Activated CD4-positive, alpha-beta T cell treated with anti-CD3 and anti-CD28 coated beads, Interleukin-2, Interleukin-6, amounts not matched to agents 100 ng/mL and 50 ng/mL, durations not matched to agents 16 hours and 8 hours (primary cell): ENCODE results near the gene RDH8.
"Not testable (repeated sequence)": the region's sequence is repeated elsewhere in the genome, so short reads cannot be mapped to it uniquely, and the experiment has no call there.

Source experiments
- DNase-seq: peaks from one replicate; pipeline ENCODE4 v3.0.0-alpha.2; 2020

The RDH8 gene

GRCh38 chr19:10006335-10006708, 7.0 kb upstream of the RDH8 start:
- peak; percentile 14 for DNase-seq

GRCh38 chr19:10006752-10007323, 6.4 kb upstream of the RDH8 start:
- DNase-seq = no peak

DNA sequence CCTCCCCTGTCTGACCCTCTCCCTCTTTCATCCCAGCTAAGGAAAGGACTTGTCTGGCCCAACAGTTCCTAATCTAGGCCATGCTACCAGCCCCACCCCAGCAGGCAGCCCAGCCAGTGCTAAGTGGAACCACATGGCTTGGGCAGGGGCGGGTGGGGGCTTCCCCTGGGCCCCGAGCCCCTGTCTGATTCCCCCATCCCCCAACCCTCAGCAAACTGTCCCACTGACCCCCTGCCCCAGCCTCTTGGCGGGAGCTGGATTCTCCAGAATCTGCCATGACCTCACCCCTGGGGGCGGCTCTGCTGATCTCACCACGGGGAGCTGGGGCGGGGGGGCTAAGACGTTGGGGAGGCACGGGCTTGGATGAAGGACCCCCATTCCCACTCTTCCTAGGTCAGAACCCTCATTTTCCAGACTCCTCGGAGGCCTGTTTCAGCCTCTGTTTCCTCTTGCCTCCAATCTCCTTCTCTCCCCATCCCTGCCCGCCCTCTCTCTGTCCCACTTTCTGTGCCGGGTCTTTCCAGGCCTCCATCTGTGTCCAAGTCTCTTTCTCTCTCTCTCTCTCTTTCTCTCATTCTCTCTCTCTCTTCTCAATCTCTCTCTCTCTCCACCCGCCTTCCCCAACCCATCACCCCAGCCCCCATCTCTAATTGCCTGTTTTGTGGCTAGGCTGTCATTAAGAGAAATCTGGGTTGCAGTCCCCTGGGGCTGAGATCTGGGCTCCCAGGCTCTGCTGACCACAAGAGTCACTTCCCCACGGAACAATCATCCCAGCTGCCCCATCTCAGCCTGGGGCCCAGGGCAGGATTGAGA, 5.7 kb upstream of the RDH8 start:
- DNase-seq = no peak

DNA sequence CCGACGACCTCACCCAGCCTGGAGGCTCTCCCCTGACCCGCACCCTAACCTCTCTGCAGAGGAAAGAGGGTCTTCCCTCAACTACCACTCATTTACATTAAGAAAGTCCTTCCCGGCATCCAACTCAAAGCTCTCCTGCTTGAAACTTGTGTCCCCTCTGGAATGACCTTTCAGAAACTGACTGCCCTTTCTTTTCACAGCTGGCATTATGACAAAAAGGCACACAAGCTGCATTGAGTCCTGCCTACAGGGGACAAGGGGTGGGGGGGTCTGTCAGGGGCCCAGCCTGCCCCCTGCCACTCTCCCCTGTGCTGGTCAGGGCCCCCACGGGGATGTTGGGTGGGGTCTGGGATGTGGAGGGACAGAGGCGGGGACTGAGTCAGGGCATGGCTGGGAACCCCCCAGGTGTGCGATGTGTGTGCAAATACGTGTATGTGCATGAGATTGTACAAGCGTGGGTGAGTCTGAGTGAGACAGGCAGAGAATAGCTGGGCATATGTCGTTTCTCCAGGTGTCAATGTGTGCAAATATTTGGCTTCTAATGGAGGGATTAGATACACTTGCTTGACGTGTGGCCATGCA, 5.0 kb upstream of the RDH8 start:
- no peak for DNase-seq

GRCh38 chr19:10009714-10010224, 3.5 kb upstream of the RDH8 start:
- no peak for DNase-seq

GRCh38 chr19:10010247-10010691, 3.0 kb upstream of the RDH8 start, which contains the start of gene COL5A3:
COL5A3 (minus strand) TSS chr19:10010504; CDS start chr19:10010385, 119 bp downstream.
- no peak for DNase-seq

DNA sequence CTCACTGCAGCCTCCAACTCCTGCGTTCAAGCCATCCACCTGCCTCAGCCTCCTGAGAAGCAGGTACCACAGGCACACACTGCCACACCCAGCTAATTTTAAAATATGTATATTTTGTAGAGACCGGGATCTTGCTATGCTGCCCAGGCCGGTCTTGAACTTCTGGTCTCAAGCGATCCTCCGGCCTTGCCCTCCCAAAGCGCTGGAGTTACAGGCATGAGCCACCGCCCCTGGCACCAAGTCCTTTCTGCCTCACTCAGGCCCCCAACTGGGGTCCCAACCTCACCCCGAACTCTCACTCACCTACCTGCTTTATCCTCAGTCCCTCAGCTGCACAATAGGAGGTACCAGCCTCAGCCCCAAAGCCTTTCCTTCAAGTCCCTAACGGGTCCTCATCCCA, 2.3 kb upstream of the RDH8 start:
- no peak for DNase-seq

GRCh38 chr19:10011974-10012373, 1.3 kb upstream of the RDH8 start:
- no peak for DNase-seq

DNA sequence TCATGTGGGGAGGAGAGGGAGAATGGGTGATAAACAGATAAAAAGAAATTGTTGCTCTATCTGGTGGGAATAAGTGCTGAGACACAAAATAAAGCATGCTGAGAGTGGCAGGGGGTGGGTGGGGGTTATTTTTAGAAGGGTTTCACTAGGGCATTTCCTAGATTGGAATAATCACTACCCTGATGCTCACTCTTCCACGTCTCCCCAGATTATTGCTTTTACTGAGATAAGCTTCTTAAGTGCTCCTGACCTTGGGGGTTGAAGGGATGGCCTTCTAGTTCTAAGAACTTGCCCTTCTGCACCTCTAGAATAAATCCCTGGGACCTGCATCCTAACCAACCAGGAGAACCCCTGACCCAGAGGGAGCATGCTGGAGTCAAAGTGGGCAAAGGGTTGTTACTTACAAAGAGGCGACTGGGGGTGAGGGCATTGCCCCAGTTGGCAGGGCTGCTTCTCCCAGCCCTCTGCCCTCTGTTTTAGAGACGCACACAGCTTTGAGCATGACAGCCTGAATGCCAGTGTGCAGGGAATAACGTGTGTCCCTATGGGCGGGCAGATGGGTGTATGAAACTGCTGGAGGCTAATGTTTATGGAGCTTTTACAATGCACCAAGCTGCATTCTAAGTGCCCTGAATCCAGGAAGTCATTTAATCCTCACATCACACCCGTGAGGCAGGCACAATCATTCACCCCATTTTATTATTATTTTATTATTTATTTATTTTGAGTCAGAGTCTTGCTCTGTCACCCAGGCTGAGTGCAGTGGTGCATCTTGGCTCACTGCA, 743 bp downstream of the RDH8 start:
- DNase-seq = no peak

DNA sequence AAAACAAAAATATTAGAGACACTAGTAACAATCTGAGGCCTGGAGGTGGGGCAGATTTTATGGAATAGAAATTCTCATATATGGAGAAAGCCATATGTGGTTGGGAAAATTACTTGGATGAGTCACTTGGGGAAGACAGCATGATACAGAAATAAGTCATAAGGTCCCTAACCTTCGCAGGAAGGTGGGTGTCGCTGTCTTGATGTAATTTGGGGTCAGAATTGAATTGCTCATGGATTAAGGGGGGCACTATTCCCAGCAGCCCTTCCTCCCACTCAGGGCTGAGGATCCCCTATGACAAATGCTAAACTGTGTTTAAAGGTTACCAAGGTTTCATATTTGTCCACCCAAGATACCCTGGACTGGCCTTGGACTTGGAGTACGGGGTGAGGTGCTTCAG, 5.0 kb downstream of the RDH8 start:
- no peak for DNase-seq

GRCh38 chr19:10018786-10019185, 5.5 kb downstream of the RDH8 start:
- no peak for DNase-seq

DNA sequence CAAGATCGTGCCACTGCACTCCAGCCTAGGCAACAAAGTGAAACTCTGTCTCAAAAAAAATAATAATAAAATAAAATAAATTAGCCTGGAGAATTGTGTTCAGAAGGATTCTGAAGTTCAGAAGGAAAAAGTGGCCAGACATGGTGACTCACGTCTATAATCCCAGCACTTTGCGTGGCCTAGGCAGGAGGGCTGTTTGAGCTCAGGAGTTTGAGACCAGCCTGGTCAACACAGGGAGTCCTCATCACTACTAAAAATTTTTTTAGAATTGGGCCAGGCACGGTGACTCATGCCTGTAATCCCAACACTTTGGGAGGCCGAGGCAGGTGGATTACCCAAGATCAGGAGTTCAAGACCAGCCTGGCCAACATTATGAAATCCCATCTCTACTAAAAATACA, 6.0 kb downstream of the RDH8 start:
- no peak for DNase-seq

DNA sequence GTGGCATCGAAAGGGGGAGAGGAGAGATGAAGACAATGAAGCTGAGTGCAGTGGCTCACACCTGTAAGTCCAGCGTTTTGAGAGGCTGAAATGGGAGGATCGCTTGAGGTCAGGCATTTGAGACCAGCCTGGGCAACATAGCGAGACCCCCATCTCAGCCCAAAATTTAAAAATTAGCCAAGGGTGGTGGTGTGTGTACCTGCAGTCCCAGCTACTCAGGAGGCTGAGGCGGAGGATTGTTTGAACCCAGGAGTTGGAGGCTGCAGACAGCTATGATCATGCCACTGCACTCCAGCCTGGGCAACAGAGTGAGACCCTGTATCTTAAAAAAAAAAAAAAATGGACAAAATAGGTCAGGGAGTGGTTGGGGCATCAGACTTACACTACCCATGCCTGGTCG, 7.6 kb downstream of the RDH8 start:
- no peak for DNase-seq

GRCh38 chr19:10021446-10021845, 8.2 kb downstream of the RDH8 start:
- no peak for DNase-seq

DNA sequence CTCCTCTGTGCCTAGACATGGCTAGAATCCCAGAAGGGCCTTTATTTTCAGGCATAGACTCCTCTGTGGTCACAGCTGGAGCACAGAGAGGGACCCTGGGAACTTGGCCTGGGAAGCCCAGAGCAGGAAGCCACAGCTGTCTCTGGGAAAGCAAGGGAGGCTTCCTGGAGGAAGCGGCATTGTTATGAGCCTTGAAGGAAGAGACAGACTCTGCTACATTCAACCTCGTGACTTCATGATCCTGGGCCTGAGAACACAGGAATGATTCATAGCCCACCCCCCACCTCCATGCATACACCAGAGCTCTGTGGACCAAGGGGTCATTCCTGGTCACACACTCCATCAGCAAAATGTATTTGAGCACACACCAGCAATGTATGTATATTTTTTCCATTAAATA, 8.6 kb downstream of the RDH8 start:
- no peak for DNase-seq

GRCh38 chr19:10023096-10023495, 9.8 kb downstream of the RDH8 start:
- DNase-seq = not testable (repeated sequence)

DNA sequence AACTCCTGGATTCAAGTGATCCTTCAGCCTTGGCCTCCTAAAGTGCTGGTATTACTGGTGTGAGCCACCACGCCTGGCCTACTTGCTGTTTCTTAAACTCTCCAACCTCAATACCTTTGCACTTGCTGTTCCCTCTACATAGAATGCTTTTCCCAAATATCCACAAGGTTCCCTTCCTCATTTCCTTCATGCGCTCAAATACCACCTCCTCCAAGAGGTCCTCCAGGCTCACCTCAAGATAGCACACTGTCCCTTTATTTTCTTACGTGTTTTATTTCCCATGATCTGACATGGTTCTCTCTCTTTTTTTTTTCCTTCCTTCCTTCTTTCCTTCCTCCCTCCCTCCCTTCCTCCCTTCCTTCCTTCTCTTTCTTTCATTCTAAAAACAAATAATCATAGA, 13.5 kb downstream of the RDH8 start:
- no peak for DNase-seq

DNA sequence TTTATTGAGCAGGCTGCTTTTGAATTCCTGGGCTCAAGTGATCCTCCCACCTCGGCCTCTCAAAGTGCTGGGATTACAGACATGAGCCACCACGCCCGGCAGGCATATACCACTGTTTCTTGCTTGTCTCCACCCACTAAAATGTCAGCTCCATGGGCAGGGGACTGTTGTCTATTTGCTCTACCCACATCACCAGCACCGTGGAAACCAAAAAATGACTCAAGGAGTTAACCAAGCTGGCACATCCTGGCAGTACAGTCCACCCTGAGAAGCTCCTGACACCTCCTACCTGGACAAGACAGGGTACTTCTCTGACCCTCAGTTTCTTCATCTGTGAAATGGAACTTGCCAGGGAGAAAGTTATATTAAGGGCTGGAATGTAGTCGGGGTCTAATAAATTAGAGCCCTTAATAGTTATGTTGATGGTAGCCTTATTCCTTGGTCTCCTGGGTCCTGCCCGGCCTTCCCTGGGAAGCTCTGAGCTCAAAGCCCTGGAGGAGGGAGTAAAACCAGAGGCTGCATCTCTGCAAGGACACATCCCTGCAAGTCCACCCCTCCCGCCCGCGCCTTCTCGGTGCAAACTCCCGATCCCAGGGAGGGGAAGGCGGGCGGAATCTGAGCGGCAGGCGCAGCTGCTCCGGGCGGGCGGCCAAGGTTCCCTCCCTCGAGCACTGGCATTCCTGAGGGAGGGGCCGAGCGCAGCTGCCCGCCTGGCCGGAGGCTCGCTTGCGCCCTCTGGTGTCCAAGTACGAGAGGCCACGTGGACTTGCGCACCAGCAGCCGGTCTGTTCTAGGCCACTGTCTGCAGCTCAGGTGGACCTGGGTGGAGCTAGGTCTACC, 14.1 kb downstream of the RDH8 start:
- peak; percentile 85 for DNase-seq

DNA sequence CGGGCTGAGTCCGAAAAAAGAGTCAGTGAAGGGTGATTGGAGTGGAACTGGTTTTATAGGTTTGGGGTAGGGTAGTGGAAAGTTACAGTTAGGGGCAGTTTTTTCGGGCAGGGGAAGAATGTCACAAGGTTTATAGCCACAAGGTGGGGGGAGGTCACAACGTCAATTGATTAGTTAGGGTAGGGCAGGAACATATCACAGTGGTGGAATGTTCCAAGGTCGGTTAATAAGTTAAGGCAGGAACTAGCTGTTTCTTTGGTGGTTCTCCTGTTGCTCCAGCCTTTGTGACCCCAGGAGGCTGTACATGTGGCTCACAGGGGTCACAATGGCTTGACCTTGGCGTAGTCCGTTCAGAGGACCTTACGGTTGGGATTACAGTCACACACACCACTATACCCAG, 20.3 kb downstream of the RDH8 start:
- no peak for DNase-seq

DNA sequence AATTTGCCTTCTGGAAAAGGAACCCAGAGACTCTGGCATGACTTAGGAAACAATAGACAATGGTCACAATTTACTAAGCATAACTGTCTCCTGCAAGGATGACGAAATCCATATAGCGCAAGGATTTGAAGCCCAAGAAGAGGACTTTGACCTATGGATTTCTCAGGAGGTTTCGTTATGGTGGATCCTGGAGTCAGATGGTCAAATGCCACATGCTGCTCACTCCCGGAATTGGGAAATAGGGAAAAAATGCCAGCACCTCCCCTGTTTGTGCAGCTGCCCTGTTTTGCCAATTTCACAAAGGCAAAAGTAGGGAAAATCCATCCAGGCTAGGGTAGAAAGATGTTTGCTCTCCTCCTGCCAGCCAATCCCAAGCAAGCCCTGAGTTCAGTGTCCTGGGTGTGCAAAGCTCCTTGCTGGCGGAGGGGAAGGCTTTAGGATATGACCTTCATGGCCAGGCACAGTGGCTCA, 23.4 kb downstream of the RDH8 start:
- DNase-seq = no peak

DNA sequence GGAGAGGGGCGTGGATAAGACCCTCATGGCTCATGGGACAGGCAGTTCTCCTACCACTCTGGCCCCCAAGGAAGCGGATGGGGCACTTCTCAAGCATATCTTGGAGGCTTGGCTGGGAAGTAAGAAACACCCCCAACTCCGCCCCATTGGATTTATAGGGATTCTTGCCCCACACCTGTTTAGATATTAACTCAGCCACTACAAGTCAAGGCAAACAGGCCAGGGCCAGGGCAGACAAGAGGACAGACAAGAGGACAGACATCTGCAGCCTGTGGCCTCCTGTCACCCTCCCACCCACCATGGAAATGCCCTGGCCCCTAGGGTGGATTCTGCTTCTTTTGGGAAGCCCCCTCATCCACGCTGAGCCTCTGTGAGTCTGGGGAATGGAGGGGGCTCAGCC, 24.1 kb downstream of the RDH8 start:
- DNase-seq = no peak

GRCh38 chr19:10037809-10038208, 24.5 kb downstream of the RDH8 start:
- no peak for DNase-seq
